NCI-H226 (cell line): ENCODE data around the gene PPIL1.

Source experiments
- DNase-seq: peaks from one replicate; pipeline ENCODE4 v3.0.0-alpha.2; 2015

PPIL1 gene

DNA sequence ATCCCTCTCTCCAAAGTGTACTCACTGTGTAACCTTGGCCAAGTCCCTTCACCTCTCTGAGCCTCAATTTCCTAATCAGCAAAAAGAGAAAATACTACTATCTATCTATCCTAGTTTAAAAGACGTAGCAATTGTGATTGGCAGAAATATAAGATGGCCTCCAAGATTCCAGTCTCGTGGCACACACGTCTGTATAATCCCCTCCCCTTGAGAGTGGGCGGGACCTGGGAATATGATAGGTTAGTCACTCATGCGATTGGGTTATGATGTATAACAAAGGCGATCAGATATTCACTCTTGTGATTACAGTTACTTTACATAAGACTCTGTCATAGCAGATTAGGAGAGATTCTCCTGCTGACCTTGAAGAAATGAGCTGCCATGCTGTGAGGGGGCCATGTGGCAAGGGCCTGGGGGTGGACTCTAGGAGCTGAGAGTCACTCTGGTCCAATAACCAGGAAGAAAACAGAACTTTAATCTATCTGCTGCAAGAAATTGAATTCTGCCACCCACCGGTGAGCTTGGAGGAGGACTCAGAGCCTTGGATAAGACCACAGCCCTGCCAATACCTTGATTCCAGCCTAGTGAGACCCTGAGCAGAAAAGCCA, 41.3 kb downstream of the PPIL1 start:
- DNase-seq, result no peak

DNA sequence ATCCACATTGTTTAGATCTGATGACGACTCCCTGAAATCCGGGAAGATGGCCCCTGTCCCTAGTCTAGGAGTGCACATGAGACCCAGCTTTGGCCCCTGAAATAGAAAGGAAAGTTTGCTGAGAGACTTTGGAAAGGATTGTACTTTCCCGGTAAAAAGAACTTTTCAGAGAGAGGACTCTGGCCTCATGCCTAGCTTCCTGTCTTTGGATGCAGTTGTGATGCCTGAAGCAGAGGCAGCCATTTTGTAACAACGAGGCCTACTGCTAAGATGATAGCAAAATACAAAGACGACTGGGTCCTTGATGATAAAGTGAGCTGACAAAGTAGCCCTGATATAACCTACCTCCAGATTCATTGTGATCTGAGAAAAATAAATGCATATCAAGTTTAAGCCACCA, 42.3 kb downstream of the PPIL1 start:
- DNase-seq, result no peak

DNA sequence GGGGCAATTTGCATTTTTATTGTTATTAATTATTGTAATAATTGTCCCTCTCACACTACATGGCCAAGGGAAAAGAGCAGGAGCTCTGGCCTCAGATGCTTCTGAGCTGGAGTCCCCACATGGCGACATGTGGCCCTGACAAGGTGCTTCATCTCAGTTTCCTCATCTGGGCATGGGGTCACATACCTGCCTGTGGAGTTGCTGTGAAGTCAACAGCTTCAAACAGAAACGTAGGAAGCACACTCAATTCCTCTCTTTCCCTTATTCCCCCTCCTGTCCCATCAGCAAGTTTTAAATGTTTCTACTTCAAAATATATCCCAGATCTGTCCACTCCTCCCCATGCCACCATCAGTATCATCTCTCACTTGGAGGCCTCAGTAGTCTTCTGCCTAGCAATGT, 44.0 kb downstream of the PPIL1 start:
- no peak for DNase-seq

DNA sequence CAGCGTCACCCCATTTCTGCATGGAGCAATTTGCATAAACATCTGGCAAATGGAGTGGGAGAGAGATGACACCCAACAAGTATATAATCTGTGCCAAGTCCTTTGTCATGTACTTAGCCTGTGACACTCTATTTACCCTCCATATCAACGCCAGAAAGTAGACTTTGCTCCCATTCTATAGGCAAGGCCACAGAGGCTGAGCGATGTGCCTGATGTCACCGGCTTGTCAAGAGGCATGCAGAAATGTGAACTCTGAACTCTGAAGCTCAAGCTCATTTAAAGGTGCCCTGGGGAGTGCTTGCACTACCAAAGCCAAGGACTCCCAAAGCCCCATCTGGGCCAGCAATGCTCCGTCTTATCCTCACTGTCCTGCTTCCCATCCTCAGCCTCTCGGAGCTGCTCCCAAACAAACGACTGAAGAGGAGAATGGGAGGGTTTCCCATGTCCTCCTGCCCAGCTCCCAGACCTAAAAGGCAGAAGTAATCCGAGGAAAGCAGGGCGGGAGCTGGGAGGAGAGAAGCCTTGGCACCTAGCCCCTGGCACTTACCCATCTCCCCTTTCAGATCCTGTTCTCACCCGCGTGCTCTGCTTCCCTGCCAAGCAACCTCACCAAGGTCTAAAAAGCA, 44.6 kb downstream of the PPIL1 start:
- no peak for DNase-seq

DNA sequence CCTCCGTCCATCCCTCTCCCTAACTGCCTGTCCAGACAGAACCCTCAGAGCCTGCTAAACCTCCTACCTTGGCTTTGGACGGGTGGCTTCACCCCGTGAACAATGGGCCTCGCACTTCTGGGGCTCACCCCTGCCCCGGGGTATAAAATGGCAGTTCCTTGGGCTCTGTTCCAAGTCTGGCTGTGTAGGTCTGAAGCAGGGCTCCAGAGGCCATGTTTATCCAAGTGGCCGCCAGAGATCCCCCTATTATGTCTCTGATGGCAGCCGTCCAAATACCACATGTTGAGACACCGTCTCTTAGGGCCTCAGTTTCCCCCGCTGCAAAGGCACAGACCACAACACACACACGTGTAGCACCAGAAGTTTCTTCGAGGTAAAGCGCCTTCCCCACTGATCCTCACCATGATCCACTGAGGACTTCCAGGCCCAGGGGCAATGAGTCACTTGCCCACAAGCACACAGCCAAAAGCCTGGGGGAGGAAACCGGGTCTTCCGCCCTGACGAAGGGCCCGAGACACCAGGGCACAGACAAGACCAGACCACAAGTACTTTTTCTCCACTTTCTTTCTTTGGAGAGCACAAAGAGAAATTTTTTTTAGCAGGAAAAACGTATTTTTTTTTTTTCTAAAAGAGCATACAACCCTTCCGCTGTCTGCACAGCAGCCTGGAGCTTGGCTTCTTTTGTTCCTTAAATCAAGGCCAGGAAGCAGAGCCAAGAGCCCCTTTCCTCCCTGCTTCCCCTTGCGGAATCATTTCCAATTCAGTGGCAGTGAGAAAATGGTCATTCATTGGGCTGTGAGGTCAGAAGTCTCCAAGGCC, 47.1 kb downstream of the PPIL1 start:
- peak; percentile 83 for DNase-seq

DNA sequence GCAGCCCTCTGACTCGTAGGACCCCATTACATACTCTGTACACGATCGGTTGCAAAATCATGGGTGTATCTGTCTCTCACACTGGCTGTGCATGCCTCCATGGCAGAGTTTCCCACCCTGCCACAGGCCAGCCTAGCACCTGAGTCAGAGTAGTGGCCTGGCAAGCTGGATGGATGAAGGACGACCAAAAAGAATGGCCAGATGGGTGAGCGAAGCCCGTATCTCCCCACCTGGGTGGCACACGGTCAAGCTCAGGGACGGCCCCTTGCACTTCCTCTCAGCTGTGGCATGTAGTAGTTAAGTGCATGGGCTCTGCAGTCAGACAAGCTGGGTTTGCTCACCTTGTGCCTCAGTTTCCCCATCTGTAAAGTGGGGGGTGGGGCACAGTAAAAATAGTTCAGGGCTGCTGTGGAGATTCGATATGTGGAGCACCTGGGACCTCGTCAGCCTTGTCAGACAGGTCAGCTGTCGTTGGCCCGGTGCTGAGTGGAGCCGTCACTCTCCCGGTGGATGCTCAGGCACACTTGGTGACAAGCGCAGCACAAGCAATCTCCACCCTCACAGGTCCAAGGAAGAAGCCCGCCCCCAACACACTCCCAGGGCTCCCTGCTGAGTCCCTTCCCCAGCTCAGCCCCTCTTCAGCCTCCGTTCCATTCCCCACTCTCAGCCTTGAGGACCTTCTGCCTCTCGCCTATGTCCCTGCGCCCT, 47.9 kb downstream of the PPIL1 start:
- peak; percentile 48 for DNase-seq

DNA sequence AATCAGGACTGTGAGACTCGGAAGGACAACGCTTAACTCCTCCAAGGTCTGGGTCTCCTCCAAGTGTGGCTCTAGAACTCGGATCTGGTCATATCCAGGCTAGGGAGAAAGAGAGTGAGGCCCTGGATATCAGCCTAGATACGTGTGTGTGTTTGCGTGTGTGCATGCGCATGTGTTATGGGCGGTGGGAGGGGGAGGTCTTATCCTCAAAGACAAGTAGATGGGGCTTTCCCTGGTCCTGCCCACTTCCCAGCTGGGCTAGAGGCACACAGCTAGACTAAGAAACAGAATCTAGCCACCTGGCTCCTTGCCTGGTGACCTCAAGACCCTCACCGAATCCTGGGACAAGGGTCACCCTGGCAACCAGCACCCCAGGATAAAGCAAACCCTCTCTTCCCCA, 48.6 kb downstream of the PPIL1 start:
- DNase-seq, result no peak

DNA sequence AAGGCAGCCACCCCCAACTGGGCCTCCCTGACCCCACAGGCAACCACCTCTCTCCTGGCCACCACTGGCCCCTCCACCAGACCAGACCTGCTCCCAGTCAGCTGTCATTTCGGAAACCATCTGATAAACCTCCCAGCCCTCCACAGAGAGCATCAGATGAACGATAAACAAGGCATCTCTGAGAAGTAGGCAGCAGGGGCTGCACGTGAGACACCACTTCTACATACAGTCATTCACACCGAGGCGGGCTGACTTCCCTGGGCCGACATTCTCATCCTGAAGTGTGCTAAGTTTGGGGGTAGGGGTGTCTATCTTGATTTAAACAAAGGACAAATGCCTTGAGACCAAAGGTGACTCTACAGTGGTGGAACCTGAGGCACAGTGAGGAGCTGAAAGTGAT, 49.2 kb downstream of the PPIL1 start:
- DNase-seq, result no peak

DNA sequence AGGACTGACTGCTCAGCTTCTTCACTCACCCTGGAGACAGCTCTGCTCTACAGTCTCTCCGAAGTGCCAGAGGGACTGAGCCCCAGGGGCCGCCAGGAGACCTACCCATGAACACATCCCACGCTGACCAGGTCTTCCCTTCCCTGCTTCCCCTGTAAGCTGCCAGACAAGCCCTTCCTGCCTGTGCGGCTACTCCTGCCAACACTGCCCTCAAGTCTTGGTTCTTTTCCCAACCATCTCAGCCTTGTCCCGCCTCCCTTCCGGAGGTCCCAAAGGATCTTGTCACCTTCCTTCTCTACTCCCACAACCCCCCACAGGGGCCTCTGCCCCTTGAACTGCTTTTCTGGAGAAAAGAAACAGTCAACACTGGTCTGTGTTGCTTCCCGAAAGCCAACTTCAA, 50.4 kb downstream of the PPIL1 start:
- DNase-seq, result no peak

DNA sequence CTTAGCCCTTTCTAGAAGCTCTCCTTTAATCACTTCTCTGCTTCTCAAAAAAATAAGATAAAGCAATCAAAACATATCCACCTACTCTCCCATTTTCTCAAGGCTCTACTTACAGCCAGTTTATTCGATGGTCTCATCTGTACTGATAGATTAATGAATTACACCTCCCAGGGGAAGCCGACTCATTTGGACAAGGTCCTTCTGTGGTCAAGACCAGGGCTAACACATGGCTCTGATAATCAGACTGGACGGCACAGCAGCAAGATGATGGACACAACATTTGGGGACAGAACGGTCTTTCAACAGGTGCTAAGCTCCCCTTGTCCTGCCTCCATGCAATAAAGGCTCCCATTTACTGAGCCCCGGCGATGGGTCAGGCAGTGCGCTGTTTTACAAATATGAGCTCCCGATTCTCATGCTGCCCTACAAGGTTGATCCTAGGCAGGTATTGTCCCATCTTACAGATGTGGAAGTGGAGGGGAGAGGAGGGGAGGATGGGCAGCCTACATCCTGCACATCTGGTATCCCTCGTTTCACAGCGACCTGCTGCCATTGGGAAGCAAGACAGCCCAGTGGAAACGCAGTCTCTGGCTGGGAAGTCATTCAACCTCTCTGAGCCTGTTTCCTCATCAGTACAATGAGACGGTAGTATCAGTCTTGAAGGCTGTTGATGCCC, 51.0 kb downstream of the PPIL1 start:
- no peak for DNase-seq

DNA sequence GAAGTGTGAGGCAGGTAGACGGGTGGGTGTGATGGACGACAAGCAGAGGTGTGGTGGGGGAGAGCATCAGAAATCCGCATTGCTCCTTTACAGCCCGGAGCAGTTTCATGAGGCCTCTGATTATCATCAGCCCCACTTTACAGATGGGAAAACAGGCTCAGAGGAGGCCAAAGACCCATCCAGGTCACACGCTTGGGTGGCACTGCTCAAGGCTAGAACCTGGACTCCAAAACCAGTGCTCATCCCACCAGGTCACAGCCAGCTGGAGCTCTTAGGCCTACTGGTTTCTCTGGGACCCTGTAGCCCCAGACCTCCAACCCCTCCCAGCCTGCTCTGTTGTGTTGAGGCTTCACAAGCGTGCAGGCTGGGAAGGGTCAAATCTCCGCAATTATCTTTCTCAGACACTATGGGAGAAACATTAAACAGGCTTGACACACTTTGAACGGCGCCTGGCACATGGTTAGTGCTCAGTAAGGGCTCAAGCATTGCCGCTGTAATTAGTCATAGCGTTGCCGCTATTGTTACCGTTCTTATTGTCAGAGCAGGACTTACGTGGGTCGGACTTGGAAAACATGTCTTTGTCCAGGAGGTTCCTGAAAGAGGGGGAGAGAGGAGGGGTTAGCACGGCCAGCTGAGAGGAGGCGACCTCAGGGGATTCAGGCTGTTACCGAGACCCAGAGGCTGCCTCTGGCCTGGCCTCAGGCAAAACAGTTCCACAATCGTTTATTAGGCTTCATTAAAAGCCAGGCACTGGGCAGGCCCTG, 51.9 kb downstream of the PPIL1 start:
- DNase-seq, result no peak

DNA sequence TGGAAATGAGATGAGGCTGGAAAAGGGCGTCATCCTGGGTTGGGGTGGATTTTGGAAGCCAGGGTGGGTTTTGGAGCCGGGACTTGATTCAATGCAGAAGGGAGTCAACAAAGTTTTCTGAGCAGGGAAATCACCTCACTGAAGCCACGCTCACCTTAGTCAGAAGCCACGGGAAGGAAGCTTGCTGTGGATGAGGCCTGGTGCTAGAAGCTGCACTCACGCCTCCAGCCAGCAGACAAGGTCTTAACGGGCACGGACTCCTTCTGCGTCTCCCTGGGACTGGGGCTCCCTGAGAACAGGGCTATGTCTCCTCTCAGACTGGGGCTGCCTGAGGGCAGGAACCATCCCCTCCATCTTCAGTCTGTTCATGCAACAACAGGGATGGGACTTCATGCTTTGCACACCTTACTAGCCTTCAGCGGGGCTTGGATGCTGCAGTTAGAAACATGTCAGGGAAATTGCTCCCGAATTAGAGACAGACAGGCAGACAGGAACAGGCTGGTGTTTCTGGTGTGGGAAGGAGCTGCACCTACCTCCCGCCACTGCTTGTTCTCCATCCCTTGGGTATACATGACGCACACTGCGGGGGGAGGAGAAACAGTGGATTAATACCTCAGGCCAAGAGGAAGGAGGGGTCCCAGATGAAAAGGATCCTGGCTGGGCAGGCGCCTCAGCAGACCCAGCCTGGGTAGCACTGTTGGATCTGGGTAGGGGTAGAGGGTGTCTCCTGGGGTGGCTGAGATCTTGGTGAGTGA, 52.8 kb downstream of the PPIL1 start:
- DNase-seq, result no peak

DNA sequence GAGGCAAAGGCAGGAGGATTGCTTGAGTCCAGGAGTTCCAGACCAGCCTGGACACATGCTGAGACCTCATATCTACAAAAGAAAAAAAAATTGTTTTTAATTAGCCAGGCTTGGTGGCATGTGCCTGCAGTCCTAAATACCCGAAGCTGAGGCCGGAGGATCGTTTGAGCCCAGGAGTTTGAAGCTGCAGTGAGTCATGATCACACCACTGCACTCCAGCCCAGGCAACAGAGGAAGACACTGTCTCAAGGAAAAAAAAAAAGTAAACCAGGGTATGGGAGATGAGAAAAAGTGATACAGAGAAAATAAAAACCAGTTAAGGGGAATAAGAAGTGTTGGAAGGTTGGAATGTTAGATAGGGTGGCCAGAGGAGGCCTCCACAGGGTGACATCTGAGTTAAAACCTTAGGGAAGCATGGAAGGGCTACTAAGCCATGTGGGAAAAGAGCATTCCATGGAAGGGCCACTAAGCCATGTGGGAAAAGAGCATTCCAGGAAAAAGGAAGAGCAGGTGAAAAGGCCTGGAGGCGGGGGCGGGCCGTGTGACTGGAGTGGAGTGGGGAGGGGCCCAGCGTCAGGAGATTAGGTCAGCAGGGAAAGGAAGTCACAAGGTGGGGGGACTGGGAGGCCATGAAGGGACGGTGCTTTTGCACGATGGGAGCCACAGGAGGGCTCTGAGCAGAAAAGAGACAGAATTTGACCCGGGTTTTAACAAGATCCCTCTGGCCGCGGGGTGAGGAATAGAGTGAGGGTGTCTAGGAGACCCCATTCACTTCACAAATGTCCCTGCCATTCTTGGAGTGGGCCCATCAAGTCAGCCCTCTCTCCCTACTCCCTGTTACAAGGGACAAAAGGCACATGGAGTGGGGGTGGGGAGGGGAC, 53.7 kb downstream of the PPIL1 start:
- DNase-seq, result peak; percentile 47

DNA sequence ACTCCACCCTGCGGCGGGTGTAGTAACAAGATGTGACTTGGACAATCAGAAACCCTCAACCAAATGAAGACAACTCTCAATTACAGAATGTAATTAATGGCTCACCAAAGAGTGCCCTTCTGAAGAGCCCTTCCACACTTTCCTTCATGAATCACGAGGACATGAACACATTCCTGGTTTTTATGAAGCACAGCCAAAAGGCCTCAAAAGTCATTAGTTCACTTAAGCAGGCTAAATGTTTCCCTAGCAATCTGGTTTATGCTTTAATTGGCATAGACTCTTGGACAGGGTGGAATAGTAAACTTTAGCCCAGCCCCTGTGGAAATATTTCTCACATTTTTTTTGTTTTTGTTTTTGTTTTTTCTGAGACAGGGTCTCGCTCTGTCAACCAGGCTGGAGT, 55.8 kb downstream of the PPIL1 start:
- DNase-seq, result no peak

DNA sequence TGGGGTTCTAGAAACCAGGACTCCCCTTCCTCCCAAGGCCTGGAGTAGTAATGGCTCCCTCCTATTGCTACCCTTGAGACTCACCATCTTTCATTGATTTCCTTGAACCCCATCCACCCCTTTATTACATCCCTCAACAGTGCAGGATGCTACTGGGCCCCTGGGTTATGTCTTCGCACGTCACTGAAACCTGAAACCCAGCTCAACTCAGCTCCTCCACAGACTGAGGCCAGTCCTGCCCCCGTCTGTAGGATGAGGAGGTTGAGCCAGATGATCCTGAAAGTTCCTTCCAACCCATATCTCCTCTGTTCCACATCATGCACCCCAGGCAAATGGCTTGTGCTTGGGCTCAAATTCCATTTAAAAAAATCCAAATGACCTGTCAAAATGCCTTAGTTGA, 56.8 kb downstream of the PPIL1 start:
- no peak for DNase-seq

DNA sequence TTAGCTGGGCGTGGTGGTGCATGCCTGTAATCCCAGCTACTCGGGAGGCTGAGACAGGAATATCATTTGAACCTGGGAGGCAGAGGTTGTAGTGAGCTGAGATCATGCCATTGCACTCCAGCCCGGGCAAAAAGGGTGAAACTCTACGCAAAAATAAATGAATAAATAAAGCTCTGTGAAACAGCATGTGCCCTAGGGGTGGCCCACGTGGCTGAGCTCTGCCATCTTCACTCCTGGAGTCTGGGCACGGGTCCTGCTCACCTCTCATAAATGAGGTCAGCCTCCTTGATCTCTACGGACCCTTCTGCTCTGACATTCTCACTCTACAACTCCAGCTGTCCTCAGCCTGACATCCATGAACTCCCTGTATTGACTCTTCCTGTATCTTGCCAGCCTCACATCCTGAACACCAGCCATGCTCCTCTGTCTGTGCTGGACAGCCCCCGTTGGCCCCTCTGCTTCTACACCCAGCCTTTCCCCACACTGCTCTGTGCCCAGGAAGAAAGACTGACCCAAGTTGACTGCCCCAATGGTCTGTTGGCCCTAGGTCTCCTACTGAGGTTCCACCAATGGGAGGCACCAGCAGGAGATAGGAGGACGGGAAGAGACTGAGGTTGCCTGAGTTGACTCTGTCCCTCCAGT, 57.3 kb downstream of the PPIL1 start:
- DNase-seq, result no peak

DNA sequence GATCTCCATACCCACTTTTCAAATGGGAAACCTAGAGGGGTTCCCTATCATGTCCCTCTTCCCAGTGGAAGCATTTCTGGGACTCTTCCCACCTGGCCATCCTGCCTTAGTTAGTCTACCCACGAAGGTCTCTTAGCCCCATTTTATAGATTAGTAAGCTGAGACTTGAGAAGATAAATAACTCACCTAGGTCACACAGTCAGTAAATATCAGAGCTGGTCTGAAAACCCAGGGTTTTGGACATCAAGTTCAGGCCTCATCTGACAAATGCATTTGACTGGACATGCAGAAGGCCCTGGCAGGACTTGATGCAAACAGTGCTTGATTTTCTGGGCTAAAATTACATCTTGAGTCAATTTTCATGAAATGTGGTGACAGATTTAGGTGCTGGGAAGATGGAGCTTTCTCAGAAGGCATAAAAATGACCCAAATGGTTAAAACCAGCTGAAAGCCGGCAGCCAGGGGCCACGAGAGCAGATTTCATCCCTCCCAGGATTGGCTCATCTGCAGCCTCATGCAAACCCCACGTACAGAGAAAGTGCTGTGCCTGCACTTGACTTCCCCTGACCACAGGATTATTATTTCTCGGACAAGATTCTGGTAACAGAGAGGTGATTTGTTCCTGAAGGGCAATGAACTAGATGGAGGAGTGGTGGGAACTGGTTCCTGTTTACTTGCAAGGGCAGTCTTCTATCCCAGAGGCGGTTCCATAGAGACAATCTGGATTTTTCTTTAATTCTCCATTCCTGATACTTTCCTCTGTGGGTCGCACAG, 58.5 kb downstream of the PPIL1 start:
- DNase-seq, result no peak

DNA sequence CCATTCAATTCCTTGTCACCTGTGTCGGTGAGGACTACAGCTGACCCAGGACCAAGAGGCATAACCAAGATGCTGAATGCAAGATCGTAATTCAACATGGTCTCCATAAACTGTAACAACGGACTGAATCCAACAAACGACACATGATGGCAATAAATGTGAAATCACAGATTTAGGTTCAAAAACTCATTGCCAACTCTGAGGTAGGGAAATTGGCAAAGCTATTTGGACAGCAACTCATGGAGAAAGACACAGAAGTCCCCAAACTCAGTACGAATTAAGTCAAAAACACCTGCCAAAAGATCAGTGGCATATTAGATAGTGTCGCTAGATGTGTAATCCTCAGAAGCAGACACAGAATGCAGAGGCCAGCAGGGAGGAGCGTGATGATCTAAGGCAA, 60.4 kb downstream of the PPIL1 start:
- DNase-seq, result no peak

DNA sequence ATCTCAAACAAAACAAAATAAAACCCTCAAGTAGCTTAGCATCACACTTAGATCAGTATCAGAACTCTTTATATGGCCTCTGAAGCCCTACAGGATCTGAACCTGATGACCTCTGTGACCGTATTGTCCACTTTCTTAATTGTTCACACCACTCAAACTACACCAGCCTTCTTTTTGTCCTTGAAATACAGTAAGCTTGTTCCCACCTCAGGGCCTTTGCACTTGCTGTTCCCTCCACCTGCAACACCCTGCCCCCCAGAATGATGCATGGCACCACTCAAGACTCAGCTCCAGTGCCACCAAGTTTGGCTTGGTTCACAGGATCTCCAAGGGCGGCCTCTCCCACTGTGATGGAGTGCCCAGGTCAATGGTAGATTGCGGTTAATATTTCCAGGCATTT, 61.1 kb downstream of the PPIL1 start:
- no peak for DNase-seq
